ENCODE results near the gene CARD19. TPM values are rescaled to one million over a fixed set of nuclear protein-coding genes. Genes with fewer than 3 reads are reported as not detected.

Gene CARD19
- total and polyA plus RNA-seq, 8 donors: 16.9 to 43.0 (median 23.1) TPM

- ATAC-seq: no peak
- Histone ChIP-seq H3K36me3 (no peaks in the 10 kb centered on the region), H3K27ac (peak overlapping the region in 1 of 2 donors; percentile 98), H3K4me3 (no peak overlapping the region), H3K27me3 (no peaks in the 10 kb centered on the region), H3K9me3 (peaks cover 0 to 7% of the 10 kb centered on the region in 2 donors), H3K4me1 (peaks cover 20 to 53% of the 10 kb centered on the region in 2 donors)
- intact Hi-C loops (cut with DNase I): no loop called here
- DNase-seq: peak in 3 of 4 donors; percentile 36 to 71 (median 43)
- TF ChIP-seq CTCF (IDR thresholded peaks at IDR 0.05): no peak
These were observed 2.7 kb upstream of the CARD19 start for GRCh38 chr9:93093127-93093876.

GRCh38 chr9:93093877-93094657 is 1.9 kb upstream of the CARD19 start:
- no peaks in the 10 kb centered on the region for H3K36me3 ChIP-seq
- ATAC-seq (no peak), DNase-seq (peak in 1 of 4 donors; percentile 39)
- H3K4me1 ChIP-seq: peaks cover 28 to 61% of the 10 kb centered on the region in 2 donors
- no peak overlapping the region for H3K4me3 ChIP-seq
- no peaks in the 10 kb centered on the region for H3K27me3 ChIP-seq
- H3K9me3 ChIP-seq: peaks cover 0 to 7% of the 10 kb centered on the region in 2 donors
- H3K27ac ChIP-seq: peak overlapping the region in 1 of 2 donors; percentile 98
- no peak for TF ChIP-seq CTCF (IDR thresholded peaks at IDR 0.05)
- intact Hi-C loops (cut with DNase I): no loop called here

GRCh38 chr9:93094658-93095204 is 1.3 kb upstream of the CARD19 start:
- no peaks in the 10 kb centered on the region for H3K36me3 ChIP-seq
- H3K27ac ChIP-seq: peak overlapping the region; percentile 92 to 98
- no peaks in the 10 kb centered on the region for H3K27me3 ChIP-seq
- DNase-seq: peak; percentile 29 to 81 (median 74)
- H3K9me3 ChIP-seq: peaks cover 0 to 7% of the 10 kb centered on the region in 2 donors
- intact Hi-C loops (cut with DNase I): no loop called here
- H3K4me1 ChIP-seq: peaks cover 35 to 68% of the 10 kb centered on the region in 2 donors
- no peak for TF ChIP-seq CTCF (IDR thresholded peaks at IDR 0.05)
- no peak for ATAC-seq
- H3K4me3 ChIP-seq: peak overlapping the region; percentile 34 to 46

- peak; percentile 99 to 100 (median 100) for DNase-seq
- Histone ChIP-seq H3K4me3 (peak overlapping the region; percentile 34 to 95), H3K36me3 (no peaks in the 10 kb centered on the region), H3K9me3 (peaks cover 0 to 7% of the 10 kb centered on the region in 2 donors), H3K4me1 (peaks cover 36 to 75% of the 10 kb centered on the region in 2 donors), H3K27ac (peak overlapping the region; percentile 92 to 98), H3K27me3 (no peaks in the 10 kb centered on the region)
- no peak for TF ChIP-seq CTCF (IDR thresholded peaks at IDR 0.05)
- intact Hi-C loops (cut with DNase I): no loop called here
- ATAC-seq: peak; percentile 84
These were observed 549 bp upstream of the CARD19 start for GRCh38 chr9:93095205-93096130.
